Measurements from ENCODE around the gene MYO18B.
"Not testable (repeated sequence)": the region's sequence is repeated elsewhere in the genome, so short reads cannot be mapped to it uniquely, and the experiment has no call there.

DNA sequence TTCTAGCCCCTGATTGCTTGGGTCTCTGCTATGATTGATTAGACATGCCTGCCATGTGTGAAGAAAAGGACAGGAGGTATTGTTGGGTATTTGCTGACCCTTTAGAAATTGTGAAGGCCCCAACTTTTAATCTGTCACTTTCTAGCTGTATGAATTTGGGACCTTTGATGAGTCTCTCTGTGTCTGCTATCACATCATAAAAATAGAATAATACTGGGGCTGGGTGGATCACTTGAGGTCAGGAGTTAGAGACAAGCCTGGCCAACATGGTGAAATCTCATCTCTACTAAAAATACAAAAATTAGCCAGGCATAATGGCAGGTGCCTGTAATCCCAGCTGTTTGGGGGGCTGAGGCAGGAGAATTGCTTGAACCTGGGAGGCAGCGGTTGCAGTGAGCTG, 242.9 kb downstream of the MYO18B start:
- not testable (repeated sequence) for TF ChIP-seq EZH2phosphoT487 (conservative IDR thresholded peaks at IDR 0.05; ENCODE audit: low read length)
- TF ChIP-seq, protein P1, sequence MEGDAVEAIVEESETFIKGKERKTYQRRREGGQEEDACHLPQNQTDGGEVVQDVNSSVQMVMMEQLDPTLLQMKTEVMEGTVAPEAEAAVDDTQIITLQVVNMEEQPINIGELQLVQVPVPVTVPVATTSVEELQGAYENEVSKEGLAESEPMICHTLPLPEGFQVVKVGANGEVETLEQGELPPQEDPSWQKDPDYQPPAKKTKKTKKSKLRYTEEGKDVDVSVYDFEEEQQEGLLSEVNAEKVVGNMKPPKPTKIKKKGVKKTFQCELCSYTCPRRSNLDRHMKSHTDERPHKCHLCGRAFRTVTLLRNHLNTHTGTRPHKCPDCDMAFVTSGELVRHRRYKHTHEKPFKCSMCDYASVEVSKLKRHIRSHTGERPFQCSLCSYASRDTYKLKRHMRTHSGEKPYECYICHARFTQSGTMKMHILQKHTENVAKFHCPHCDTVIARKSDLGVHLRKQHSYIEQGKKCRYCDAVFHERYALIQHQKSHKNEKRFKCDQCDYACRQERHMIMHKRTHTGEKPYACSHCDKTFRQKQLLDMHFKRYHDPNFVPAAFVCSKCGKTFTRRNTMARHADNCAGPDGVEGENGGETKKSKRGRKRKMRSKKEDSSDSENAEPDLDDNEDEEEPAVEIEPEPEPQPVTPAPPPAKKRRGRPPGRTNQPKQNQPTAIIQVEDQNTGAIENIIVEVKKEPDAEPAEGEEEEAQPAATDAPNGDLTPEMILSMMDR (IDR thresholded peaks at IDR 0.05; ENCODE audit: insufficient read depth, low read length, poor library complexity, severe bottlenecking) = not testable (repeated sequence)

All from SU-DHL-6 (cell line).